CD1c-positive myeloid dendritic cell (primary cell): ENCODE measurements around the gene FLVCR2.

ENCODE experiments used
- DNase-seq: peaks from one replicate; pipeline ENCODE4 v3.0.0-alpha.2; 2016; ENCODE audit errors: extremely low spot score

FLVCR2 gene

DNA sequence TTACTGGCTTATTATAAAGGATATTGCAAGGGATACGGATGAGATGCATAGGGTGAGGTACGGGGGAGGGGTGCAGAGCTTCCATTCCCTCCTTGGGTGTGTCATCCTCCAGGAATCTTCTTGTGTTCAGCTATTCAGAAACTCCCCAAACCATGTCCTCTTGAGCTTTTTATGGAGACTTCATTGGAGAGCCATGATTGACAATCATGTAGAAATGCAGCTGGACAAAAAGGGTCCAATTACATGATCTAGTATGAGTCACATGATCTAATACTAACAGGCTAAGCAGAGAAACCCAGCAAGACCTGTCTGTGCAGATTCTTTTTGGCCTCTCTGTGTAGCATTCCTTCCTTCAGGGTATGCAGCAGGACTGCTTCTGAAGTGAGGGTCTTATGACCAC lies 23.9 kb upstream of the FLVCR2 start:
- no peak for DNase-seq

- DNase-seq: no peak
Measured at GRCh38 chr14:75558440-75558839, 20.0 kb upstream of the FLVCR2 start.

DNA sequence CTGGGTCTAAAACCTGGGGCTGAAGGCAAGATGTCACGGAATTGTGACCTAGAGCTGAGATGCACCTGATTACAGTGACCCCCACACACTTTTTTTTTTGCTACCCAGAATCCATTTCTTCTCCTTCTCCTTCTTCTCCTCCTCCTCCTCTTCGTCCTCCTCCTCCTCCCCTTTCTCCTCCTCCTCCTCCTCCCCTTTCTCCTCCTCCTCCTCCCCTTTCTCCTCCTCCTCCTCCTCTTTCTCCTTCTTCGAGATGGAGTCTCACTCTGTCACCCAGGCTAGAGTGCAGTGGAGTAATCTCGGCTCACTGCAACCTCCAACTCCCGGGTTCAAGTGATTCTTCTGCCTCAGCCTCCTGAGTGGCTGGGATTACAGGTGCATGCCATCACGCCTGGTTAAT lies 19.4 kb upstream of the FLVCR2 start:
- no peak for DNase-seq

DNA sequence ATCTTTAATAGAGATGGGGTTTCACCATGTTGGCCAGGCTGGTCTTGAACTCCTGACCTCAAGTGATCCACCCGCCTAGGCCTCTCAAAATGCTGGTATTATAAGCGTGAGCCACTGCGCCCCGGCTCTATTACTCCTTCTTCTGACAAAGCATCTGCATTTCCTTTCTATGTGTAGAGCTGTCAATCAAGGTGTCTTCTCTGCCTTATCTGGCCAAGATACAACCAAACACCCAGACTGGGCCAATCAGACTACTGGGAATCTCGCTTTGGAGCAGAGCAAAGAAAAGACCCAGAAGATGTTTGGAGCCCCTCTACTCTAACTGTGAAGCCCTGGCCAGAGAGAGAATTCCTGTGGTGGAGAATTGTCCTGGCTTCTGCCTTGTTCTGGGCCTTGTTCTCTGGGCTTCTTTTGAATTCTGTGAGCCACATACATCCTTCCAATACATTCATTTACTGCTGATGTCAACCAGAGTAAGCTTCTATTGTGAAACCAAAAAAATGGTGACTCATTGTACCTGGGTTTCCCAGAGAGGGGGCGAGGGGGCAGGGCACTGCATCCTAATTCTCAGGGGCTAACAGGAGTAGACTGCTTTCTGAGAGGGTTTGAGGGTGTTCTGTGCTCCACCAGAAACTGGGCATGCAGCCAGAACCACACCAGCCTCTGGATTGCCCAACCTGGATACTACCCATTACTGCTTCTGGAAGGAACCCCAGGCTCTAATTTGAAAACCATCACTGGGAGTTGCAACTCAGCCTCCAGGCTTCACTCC lies 18.8 kb upstream of the FLVCR2 start:
- peak; percentile 33 for DNase-seq

GRCh38 chr14:75561013-75561432 lies 17.4 kb upstream of the FLVCR2 start:
- peak; percentile 60 for DNase-seq

GRCh38 chr14:75562089-75562488 lies 16.3 kb upstream of the FLVCR2 start:
- DNase-seq: no peak

- DNase-seq: no peak
Measured at GRCh38 chr14:75562489-75562888, 15.9 kb upstream of the FLVCR2 start.

GRCh38 chr14:75563931-75564330 lies 14.5 kb upstream of the FLVCR2 start:
- DNase-seq: no peak

- DNase-seq: no peak
Measured at GRCh38 chr14:75565056-75565455, 13.4 kb upstream of the FLVCR2 start.

GRCh38 chr14:75566321-75566720 lies 12.1 kb upstream of the FLVCR2 start:
- DNase-seq: peak; percentile 39

- DNase-seq: no peak
Measured at GRCh38 chr14:75566752-75567151, 11.7 kb upstream of the FLVCR2 start.

- DNase-seq: no peak
Measured at GRCh38 chr14:75568140-75568539, 10.3 kb upstream of the FLVCR2 start.

- no peak for DNase-seq
Measured at GRCh38 chr14:75568791-75569190, 9.6 kb upstream of the FLVCR2 start.

DNA sequence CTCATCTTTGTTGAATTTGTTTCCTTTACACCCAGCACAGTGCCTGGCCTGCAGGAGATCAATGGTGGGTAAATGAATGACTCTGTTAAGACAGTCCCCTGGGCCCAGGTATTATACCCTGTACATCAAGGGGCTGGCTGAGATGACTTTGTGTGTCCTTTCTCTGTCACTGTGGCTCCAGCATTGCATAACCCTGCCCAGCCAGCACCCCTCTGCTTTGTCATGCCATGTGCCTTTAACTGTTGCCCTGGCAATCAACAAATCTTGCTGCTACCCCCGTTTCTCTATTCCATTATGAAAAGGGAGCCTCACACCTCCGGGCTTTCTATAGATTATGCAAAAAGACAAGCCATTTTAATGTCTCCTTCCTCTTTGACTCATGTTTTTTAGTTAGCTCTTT lies 7.6 kb upstream of the FLVCR2 start:
- peak; percentile 36 for DNase-seq

- DNase-seq: no peak
Measured at GRCh38 chr14:75572104-75572503, 6.3 kb upstream of the FLVCR2 start.

DNA sequence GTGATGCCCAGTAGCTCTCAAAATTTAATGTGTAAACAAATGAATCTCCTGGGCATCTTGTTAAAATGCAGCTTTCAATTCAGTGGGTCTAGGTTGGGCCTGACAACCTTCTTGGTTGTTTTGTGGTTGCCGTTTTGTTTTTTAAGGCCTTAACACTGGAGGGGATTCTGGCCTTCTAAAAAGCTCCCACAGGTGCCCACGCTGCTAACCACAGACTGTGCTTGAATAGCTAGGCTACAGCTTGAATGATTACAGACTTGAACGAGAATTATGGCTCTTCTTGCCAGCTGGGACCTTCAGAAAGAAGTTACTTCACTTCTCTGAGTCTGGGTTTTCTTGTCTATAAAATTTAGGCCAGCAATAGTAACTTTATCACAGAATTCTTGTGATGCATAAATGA lies 1.3 kb upstream of the FLVCR2 start:
- no peak for DNase-seq

GRCh38 chr14:75577729-75578101 lies 705 bp upstream of the FLVCR2 start:
- peak; percentile 89 for DNase-seq

DNA sequence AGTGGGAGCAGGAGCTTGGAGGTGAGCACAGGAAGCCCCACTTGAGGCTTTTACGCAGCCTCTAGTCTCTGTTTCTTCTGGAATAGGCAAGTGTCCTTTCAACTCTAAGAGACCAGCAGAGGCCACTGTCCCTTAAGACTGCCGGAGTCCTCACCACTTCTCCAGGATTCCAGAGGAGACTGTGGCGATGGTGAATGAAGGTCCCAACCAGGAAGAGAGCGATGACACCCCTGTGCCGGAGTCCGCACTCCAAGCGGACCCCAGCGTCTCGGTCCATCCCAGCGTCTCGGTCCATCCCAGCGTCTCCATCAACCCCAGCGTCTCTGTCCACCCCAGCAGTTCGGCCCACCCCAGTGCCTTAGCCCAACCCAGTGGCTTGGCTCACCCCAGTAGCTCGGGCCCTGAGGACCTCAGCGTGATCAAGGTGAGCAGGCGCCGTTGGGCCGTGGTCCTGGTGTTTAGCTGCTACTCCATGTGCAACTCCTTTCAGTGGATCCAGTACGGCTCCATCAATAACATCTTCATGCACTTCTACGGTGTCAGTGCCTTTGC lies 442 bp downstream of the FLVCR2 start:
- no peak for DNase-seq

- DNase-seq: no peak
Measured at GRCh38 chr14:75579338-75579864, 981 bp downstream of the FLVCR2 start.

- no peak for DNase-seq
Measured at GRCh38 chr14:75579882-75580281, 1.5 kb downstream of the FLVCR2 start.

DNA sequence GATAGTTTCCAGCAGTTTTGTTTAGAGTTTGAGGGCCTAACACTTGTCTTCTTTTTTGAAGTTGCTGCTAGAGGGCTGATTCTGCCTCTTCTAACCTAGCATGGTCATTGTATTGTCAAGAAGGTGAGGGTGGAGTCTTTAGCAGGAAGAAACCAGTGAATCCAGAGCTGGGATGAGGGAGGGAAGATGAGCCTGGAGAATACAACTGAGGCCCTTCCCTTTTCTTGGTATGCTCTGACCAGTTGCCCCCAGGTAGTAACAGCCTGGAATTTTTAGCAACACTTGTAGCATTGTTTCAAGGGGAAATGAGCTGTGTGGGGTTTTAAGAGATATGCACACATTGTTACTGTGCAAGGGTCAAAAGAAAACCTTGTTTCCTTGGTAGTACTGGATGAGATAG lies 9.0 kb downstream of the FLVCR2 start:
- DNase-seq: no peak

- peak; percentile 87 for DNase-seq
Measured at GRCh38 chr14:75589931-75590330, 11.5 kb downstream of the FLVCR2 start.

DNA sequence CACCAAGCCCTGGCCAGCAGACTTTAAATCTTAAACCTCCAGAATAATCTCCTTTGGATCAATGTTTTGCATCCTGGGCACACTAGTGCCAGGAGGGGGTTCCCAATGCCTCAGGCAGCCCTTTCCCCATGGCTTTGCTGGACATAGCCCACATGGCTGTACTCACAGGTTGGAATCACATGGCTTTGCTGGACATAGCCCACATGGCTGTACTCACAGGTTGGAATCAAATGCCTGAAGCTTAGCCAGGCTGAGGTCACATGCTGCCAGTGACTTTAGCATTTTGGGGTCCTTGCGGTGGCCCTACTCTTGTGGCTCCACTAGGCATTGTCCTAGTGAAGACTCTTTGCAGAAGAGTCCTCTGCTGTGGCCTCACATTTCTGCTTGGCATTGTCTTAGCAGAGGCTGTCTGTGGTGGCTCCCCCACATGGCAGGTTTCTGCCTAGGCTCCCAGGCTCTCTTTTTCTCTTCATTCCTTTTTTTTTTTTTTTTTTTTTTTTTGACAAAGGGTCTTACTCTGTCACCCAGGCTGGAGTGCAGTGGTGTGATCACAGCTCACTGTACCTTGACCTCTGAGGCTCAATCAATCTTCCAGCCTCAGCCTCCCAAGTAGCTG lies 13.0 kb downstream of the FLVCR2 start:
- no peak for DNase-seq
